HG02623 (cell line): ENCODE results near the gene LGR6.
"Not testable (repeated sequence)": the region's sequence is repeated elsewhere in the genome, so short reads cannot be mapped to it uniquely, and the experiment has no call there.

ENCODE experiments used
- ATAC-seq: cut with Tn5 transposase; IDR thresholded peaks from one replicate; pipeline ENCODE4 v1.9.1; 2021; ENCODE audit warnings: moderate library complexity; ENCODE audit not compliant: unreplicated experiment

Gene LGR6

DNA sequence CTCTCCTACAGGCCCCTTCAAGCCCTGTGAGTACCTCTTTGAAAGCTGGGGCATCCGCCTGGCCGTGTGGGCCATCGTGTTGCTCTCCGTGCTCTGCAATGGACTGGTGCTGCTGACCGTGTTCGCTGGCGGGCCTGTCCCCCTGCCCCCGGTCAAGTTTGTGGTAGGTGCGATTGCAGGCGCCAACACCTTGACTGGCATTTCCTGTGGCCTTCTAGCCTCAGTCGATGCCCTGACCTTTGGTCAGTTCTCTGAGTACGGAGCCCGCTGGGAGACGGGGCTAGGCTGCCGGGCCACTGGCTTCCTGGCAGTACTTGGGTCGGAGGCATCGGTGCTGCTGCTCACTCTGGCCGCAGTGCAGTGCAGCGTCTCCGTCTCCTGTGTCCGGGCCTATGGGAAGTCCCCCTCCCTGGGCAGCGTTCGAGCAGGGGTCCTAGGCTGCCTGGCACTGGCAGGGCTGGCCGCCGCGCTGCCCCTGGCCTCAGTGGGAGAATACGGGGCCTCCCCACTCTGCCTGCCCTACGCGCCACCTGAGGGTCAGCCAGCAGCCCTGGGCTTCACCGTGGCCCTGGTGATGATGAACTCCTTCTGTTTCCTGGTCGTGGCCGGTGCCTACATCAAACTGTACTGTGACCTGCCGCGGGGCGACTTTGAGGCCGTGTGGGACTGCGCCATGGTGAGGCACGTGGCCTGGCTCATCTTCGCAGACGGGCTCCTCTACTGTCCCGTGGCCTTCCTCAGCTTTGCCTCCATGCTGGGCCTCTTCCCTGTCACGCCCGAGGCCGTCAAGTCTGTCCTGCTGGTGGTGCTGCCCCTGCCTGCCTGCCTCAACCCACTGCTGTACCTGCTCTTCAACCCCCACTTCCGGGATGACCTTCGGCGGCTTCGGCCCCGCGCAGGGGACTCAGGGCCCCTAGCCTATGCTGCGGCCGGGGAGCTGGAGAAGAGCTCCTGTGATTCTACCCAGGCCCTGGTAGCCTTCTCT lies 124.6 kb downstream of the LGR6 start:
- no peak for ATAC-seq

DNA sequence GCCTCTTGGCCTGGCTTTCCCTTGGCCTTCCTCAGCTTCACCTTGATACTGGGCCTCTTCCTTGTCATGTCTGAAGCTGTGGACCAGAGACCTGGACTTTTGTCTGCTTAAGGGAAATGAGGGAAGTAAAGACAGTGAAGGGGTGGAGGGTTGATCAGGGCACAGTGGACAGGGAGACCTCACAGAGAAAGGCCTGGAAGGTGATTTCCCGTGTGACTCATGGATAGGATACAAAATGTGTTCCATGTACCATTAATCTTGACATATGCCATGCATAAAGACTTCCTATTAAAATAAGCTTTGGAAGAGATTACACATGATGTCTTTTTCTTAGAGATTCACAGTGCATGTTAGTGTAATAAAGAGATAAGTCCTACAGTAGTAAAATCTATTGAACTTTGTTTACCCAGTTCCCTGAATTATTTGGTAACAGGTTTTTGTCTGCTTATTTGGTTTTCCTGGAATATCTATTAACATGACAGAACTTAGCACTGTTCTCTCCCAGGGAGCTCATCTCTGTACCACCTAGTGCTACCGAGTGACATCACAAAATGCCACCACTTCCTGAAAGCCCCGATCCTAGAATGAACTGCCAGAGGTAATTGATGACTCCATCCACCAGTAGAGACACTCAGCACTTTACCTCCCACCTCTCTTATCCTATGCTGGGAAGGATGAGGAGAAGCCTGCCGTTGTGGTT lies 125.9 kb downstream of the LGR6 start:
- ATAC-seq, result no peak

GRCh38 chr1:202320081-202320405 lies 126.4 kb downstream of the LGR6 start:
- no peak for ATAC-seq

DNA sequence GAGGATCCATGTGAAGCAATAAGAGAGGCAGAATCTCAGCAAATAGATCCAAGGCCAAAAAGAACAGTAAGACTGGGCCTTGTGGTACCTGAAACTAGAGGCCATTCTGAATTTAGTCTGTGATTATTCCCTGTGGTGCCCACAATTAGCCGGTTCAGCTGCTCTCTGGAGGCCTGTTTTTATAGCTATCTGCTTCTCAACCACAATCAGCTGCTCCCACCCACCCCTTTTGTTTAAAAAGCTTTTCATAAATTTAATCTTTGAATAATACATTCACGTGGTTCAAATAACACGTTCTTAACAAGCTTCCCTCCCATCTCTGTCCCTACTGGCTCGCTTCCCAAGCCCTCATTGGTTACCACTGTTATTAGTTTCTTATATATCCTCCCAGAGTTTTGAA lies 130.1 kb downstream of the LGR6 start:
- ATAC-seq, result no peak

GRCh38 chr1:202324646-202325045 lies 131.0 kb downstream of the LGR6 start:
- no peak for ATAC-seq

GRCh38 chr1:202329891-202330290 lies 136.3 kb downstream of the LGR6 start:
- no peak for ATAC-seq

DNA sequence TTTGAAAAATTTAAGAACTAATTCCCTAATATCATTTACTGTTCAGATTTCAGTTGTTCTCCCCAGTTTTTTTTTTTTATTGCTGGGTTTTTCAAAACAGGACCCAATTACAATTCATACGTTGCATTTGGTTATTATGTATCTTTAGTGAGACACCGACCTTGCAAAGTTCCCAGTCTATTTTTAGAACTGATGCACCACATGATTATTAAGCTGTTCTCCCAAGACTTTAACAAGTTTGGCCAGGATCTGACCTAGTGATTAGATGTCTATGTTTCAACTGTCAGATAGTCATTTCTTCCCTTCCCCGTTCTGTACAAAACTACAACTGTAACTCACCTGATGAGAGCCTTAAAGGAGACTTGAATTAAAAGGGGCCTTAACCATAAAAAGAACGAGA lies 140.3 kb downstream of the LGR6 start:
- ATAC-seq, result no peak

GRCh38 chr1:202343652-202344349 lies 150.2 kb downstream of the LGR6 start:
- ATAC-seq, result no peak

DNA sequence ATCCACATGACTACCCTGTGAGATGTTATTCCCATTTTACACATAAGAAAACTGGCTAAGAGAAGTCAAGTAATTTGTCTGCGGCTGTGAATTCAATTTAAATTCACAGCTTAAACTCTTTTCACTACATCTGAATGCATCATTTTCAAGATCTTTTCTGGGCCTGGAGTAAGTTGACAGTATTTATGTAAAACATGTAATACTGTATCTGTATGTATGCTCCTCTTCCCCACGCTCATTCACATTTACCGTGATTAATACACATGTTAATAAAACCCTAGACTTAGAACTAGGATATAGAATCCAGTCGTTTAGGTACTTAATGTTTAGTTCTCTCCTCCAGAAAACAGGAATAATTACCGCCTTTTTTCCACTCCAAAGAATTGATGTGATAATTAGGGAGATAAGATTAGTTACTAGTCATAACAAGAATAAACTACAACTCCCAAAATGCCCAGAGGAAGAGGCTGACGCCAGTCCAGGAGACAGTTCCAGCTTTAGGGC lies 154.5 kb downstream of the LGR6 start:
- ATAC-seq, result no peak

- peak; percentile 98 for ATAC-seq
Measured at GRCh38 chr1:202348509-202349205, 155.1 kb downstream of the LGR6 start, which contains the start of gene PPP1R12B. PPP1R12B (plus strand) TSS chr1:202348699; CDS start chr1:202348852, 153 bp downstream.

DNA sequence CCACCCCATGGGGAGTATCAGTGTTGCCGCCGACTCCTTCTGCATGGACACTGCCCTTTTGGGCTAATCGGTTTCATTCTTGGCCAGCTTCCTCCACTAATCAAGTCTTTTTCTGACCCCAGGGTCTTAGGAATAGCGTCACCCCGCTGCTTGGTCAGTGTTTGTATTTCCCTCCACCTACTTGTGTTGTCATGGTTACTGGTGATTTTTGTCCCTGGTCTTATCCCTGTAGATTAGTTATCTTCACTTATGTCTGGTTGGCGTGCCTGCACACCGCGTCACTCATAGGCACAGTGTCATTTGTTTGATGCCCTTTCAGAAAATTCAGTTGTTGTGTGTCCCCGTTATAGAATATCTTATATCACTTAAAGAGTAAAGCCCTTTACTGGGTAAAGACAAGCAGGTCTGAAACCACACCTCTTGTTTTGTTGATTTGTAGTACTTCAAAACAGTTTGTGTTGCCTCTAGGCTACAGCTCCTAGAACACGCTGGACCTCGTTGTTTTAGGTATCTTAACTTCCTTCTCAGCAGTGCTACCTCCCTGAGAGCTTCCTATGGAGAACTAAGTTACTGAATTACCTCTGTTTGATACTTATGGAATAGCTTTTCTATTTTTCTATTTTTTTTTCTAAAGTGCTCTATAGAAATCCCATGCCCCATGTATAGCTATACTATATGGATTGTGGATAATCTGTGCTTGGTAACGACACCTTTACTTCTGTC lies 155.8 kb downstream of the LGR6 start:
- ATAC-seq, result no peak

GRCh38 chr1:202351725-202352124 lies 158.1 kb downstream of the LGR6 start:
- no peak for ATAC-seq

GRCh38 chr1:202352583-202353197 lies 159.1 kb downstream of the LGR6 start:
- ATAC-seq, result not testable (repeated sequence)

- ATAC-seq, result no peak
Measured at GRCh38 chr1:202355944-202356553, 162.4 kb downstream of the LGR6 start.

DNA sequence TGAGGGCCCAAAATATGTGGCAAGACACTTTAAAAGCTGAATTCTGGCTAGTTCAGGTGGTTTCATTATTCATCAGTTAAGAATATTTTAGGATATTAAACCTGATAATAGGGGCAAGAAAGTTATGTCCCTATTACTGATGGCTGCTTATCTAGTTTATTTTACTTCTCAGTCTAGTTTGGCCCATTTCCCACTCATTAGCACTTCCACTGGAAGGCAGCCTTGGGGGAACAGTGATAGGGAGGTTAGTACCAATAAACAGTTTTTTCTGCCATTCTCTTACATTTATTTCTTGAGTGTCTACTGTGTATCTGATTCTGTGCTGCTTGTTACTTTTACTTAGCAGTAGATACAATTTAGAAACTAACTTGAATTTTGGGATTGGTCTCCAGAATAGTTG lies 163.9 kb downstream of the LGR6 start:
- no peak for ATAC-seq

GRCh38 chr1:202361224-202361623 lies 167.6 kb downstream of the LGR6 start:
- ATAC-seq, result no peak

- ATAC-seq, result no peak
Measured at GRCh38 chr1:202361701-202362100, 168.1 kb downstream of the LGR6 start.

- no peak for ATAC-seq
Measured at GRCh38 chr1:202362212-202362611, 168.6 kb downstream of the LGR6 start.
